Parathyroid adenoma (tissue), 2 donors: ENCODE measurements around the gene SLC25A47.

Experiments
- H2AFZ ChIP-seq: fragments of 300-600 bp; sonication (generic); one replicate; pipeline ENCODE4 v1.7.0; 2017; ENCODE audit warnings: antibody characterized with exemption, mild to moderate bottlenecking
- H3K27ac ChIP-seq: fragments of 300-600 bp; sonication (generic); one replicate; pipeline ENCODE4 v1.7.0; 2017
- H3K27me3 ChIP-seq: fragments of 300-600 bp; sonication (generic); one replicate; pipeline ENCODE4 v1.7.0; 2017; ENCODE audit warnings: low read length; ENCODE audit not compliant: control insufficient read depth, insufficient read depth
- H3K36me3 ChIP-seq: fragments of 300-600 bp; sonication (generic); one replicate; pipeline ENCODE4 v1.7.0; 2017; ENCODE audit warnings: low read length; ENCODE audit not compliant: control insufficient read depth, insufficient read depth
- H3K4me1 ChIP-seq: fragments of 300-600 bp; sonication (generic); one replicate; pipeline ENCODE4 v1.7.0; 2017; ENCODE audit warnings: control low read depth
- H3K4me2 ChIP-seq: fragments of 300-600 bp; sonication (generic); one replicate; pipeline ENCODE4 v1.7.0; 2017; ENCODE audit warnings: low read length
- H3K4me3 ChIP-seq: fragments of 300-600 bp; sonication (generic); one replicate; pipeline ENCODE4 v1.7.0; 2017; ENCODE audit warnings: low read depth, low read length
- H3K79me2 ChIP-seq: fragments of 300-600 bp; sonication (generic); one replicate; pipeline ENCODE4 v1.7.0; 2017; ENCODE audit warnings: control low read depth
- H3K9ac ChIP-seq: fragments of 300-600 bp; sonication (generic); one replicate; pipeline ENCODE4 v1.7.0; 2017; ENCODE audit warnings: mild to moderate bottlenecking
- H3K9me3 ChIP-seq: fragments of 300-600 bp; sonication (generic); one replicate; pipeline ENCODE4 v1.7.0; 2017; ENCODE audit warnings: low read length; ENCODE audit not compliant: control insufficient read depth
- CTCF ChIP-seq: fragments of 300-600 bp; sonication (generic); IDR thresholded peaks from one replicate; pipeline ENCODE4 v1.7.0; 2017; ENCODE audit warnings: antibody characterized with exemption, mild to moderate bottlenecking
- donor health status: primary hyperparathyroidism.

SLC25A47 gene

GRCh38 chr14:100333311-100333710 lies 10.2 kb downstream of the SLC25A47 start:
- no peaks in the 10 kb centered on the region for H3K27me3 ChIP-seq
- no peak overlapping the region for H2AFZ ChIP-seq
- no peak for TF ChIP-seq CTCF
- no peak overlapping the region for H3K4me2 ChIP-seq
- H3K36me3 ChIP-seq: no peaks in the 10 kb centered on the region
- H3K4me3 ChIP-seq: no peak overlapping the region
- no peaks in the 10 kb centered on the region for H3K4me1 ChIP-seq
- H3K9me3 ChIP-seq: no peaks in the 10 kb centered on the region
- no peaks in the 10 kb centered on the region for H3K79me2 ChIP-seq
- H3K27ac ChIP-seq: no peak overlapping the region
- H3K9ac ChIP-seq: no peak overlapping the region

GRCh38 chr14:100333827-100334226 lies 10.7 kb downstream of the SLC25A47 start:
- H3K9ac ChIP-seq: no peak overlapping the region
- TF ChIP-seq CTCF: no peak
- H3K27ac ChIP-seq: no peak overlapping the region
- H3K27me3 ChIP-seq: no peaks in the 10 kb centered on the region
- H3K79me2 ChIP-seq: no peaks in the 10 kb centered on the region
- H2AFZ ChIP-seq: no peak overlapping the region
- H3K36me3 ChIP-seq: no peaks in the 10 kb centered on the region
- H3K4me3 ChIP-seq: no peak overlapping the region
- H3K9me3 ChIP-seq: no peaks in the 10 kb centered on the region
- H3K4me2 ChIP-seq: no peak overlapping the region
- no peaks in the 10 kb centered on the region for H3K4me1 ChIP-seq

- no peaks in the 10 kb centered on the region for H3K79me2 ChIP-seq
- no peak overlapping the region for H3K9ac ChIP-seq
- no peak overlapping the region for H3K4me2 ChIP-seq
- no peaks in the 10 kb centered on the region for H3K36me3 ChIP-seq
- H3K9me3 ChIP-seq: no peaks in the 10 kb centered on the region
- H2AFZ ChIP-seq: no peak overlapping the region
- no peak overlapping the region for H3K27ac ChIP-seq
- no peaks in the 10 kb centered on the region for H3K4me1 ChIP-seq
- no peak overlapping the region for H3K4me3 ChIP-seq
- no peak for TF ChIP-seq CTCF
- H3K27me3 ChIP-seq: no peaks in the 10 kb centered on the region
Measured at GRCh38 chr14:100334904-100335303, 11.8 kb downstream of the SLC25A47 start.

DNA sequence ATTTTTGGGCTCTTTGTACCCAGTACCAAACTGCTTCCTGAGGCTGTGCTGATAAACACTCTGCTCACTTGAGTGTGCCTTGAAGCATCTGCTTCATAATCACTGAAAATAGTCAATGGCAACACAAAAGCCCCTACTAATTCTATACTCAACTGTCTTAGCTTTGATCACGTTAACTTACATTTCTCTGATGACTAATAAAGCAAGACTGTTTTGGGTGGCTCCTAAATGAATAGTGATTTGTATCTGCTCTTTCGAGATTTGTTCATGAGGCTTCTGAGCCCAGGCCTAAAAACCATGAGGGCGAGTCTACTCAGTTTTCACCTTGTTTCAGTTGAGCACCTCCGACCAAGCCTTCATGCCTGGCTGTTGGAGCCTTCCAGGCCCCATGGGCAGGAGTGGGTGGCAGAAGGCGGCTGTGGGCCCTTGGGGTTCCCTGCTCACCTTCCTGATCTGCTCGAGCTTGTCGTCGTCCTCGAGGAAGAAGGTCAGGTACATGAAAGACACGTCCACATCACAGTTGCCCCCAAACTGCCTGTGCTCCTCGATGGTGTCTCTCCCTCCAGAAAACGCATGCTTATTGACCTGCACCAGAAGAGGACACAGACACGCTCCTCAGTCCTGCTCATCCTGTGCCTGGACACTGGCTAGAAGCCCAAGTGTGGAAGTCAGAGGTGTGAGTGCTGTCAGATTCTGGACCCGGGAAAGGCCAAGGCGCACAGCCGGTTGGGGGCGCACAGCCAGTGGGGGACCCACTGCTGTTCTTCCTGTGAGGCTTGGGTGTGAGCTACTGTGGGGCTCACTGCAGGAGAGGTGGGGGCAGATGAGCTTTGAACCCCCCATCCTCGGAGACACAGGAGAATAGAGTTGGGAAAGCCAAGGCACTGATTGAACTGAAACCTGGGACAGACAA lies 13.7 kb downstream of the SLC25A47 start:
- TF ChIP-seq CTCF: no peak
- H3K4me3 ChIP-seq: no peak overlapping the region
- H2AFZ ChIP-seq: no peak overlapping the region
- H3K27ac ChIP-seq: no peak overlapping the region
- H3K79me2 ChIP-seq: no peaks in the 10 kb centered on the region
- H3K4me1 ChIP-seq: no peaks in the 10 kb centered on the region
- H3K4me2 ChIP-seq: no peak overlapping the region
- no peaks in the 10 kb centered on the region for H3K9me3 ChIP-seq
- no peak overlapping the region for H3K9ac ChIP-seq
- H3K36me3 ChIP-seq: no peaks in the 10 kb centered on the region
- H3K27me3 ChIP-seq: no peaks in the 10 kb centered on the region
